Measurements from ENCODE around the gene UGGT2.

DNA sequence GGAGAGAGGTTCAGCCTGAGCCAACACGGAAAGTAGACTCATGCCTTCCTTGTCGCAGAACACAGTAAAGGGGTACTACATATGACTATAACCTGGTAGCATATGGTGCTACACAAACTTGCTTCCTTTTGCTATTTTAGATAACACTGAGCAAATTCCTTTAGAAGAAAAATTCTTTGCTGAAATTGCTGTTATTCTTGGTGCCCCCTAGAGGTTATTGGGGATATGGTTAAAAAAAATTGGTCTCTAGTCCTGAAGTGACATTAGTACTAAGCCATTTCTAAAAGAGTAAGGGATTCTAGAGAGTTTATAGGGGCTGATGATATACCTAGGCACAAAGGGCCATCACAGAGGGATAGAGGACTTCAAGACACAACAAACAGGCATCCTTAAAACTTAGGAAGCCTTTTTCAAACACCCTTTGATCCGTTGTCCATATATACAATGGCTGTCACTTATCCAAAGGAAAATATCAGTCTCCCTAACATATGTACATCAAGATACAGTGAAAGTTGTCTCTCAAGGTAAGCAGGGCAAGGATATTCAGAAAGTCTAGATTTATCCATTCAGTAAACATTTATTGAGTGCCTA, 22.8 kb upstream of the UGGT2 start:
- TF ChIP-seq PBX3 (IDR thresholded peaks at IDR 0.05) (no peak), HES2 (IDR thresholded peaks at IDR 0.05) (no peak), CEBPB (IDR thresholded peaks at IDR 0.05) (no peak), FOSB (CRISPR knock-in tag; IDR thresholded peaks at IDR 0.05) (no peak), JUN (IDR thresholded peaks at IDR 0.05) (no peak), TP53 (CRISPR knock-in tag; IDR thresholded peaks at IDR 0.05) (no peak), EP300 (IDR thresholded peaks at IDR 0.05) (no peak), POLR2A (IDR thresholded peaks at IDR 0.05; ENCODE audit: low read length) (no peak), ELK1 (IDR thresholded peaks at IDR 0.05; ENCODE audit: low read depth, low read length) (no peak)
- TF ChIP-seq, protein P1, sequence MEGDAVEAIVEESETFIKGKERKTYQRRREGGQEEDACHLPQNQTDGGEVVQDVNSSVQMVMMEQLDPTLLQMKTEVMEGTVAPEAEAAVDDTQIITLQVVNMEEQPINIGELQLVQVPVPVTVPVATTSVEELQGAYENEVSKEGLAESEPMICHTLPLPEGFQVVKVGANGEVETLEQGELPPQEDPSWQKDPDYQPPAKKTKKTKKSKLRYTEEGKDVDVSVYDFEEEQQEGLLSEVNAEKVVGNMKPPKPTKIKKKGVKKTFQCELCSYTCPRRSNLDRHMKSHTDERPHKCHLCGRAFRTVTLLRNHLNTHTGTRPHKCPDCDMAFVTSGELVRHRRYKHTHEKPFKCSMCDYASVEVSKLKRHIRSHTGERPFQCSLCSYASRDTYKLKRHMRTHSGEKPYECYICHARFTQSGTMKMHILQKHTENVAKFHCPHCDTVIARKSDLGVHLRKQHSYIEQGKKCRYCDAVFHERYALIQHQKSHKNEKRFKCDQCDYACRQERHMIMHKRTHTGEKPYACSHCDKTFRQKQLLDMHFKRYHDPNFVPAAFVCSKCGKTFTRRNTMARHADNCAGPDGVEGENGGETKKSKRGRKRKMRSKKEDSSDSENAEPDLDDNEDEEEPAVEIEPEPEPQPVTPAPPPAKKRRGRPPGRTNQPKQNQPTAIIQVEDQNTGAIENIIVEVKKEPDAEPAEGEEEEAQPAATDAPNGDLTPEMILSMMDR (IDR thresholded peaks at IDR 0.05), result peak; percentile 47
- TF ChIP-seq, protein P2, sequence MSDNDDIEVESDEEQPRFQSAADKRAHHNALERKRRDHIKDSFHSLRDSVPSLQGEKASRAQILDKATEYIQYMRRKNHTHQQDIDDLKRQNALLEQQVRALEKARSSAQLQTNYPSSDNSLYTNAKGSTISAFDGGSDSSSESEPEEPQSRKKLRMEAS (IDR thresholded peaks at IDR 0.05), result no peak

Data from A549 (cell line).